A549 (cell line): ENCODE measurements around the gene GAREM1. TPM values are rescaled to one million over a fixed set of nuclear protein-coding genes. Genes with fewer than 3 reads are reported as not detected.

Source experiments
- ATAC-seq, 2 experiments: fragments of 200-7000 bp in 1 of 2; fragments of >200 bp in 1 of 2; cut with Nextera tagmentation in 1 of 2; cut with Tn5 transposase in 1 of 2; 3 replicates each; pipeline versions ENCODE4 v1.8.0 to v1.9.1; 2018 to 2020; ENCODE audit warnings: mild to moderate bottlenecking in 1 of 2, moderate library complexity in 1 of 2
- CTCF ChIA-PET: fragments of 300-600 bp; sonication (Branson Sonifier 250); formaldehyde crosslinking; extraction: SDS; loops from one replicate; lab custom pipeline; 2021; ENCODE audit warnings: antibody characterized with exemption, inconsistent platforms; lab: Yijun Ruan, JAX
- POLR2A ChIA-PET: fragments of 350-600 bp; formaldehyde crosslinking; extraction: SDS; loops from one replicate; lab custom pipeline; 2021; ENCODE audit warnings: antibody characterized with exemption, inconsistent platforms; lab: Yijun Ruan, JAX
- DNase-seq, 2 experiments: peaks; one replicate each; pipeline versions ENCODE4 v3.0.0 to v3.0.0-alpha.2; 2011 to 2016; ENCODE audit warnings: low read depth in 1 of 2, low spot score in 1 of 2
- FAIRE-seq: peaks from 2 replicates; lab custom pipeline; 2011; peaks lifted over from hg19 to GRCh38; lab: Jason Lieb, UNC
- H3K27ac ChIP-seq, 2 experiments: fragments of >200 bp; sonication (Bioruptor Twin); formaldehyde crosslinking; 3 replicates each; pipeline ENCODE4 v1.5.1; 2016 to 2017
- H3K4me1 ChIP-seq: fragments of >200 bp; sonication (Bioruptor Twin); formaldehyde crosslinking; 3 replicates; pipeline ENCODE4 v1.6.1; 2016
- H3K4me2 ChIP-seq: fragments of >200 bp; sonication (Bioruptor Twin); formaldehyde crosslinking; 3 replicates; pipeline ENCODE4 v1.6.1; 2016
- H3K4me3 ChIP-seq: fragments of >200 bp; sonication (Bioruptor Twin); formaldehyde crosslinking; 3 replicates; pipeline ENCODE4 v1.5.1; 2016
- H3K9me3 ChIP-seq: fragments of >200 bp; sonication (Bioruptor Twin); formaldehyde crosslinking; 3 replicates; pipeline ENCODE4 v1.6.1; 2016
- BHLHE40 ChIP-seq: IDR thresholded peaks from 2 replicates; pipeline ENCODE4 v1.6.1; 2012; ENCODE audit warnings: low read depth, low read length, inconsistent platforms
- CBX2 ChIP-seq: fragments of 200-600 bp; sonication (generic); IDR thresholded peaks from 2 replicates; pipeline ENCODE4 v1.6.1; 2016; ENCODE audit warnings: low read depth, mild to moderate bottlenecking, borderline replicate concordance
- EHMT2 ChIP-seq: fragments of 200-600 bp; sonication (generic); IDR thresholded peaks from 2 replicates; pipeline ENCODE4 v1.6.1; 2016; ENCODE audit warnings: antibody characterized with exemption, low read depth, mild to moderate bottlenecking, moderate library complexity
- EP300 ChIP-seq, 2 experiments: fragments of >200 bp; sonication (Bioruptor Twin); formaldehyde crosslinking; IDR thresholded peaks; 2 replicates in 1 of 2; 3 replicates in 1 of 2; pipeline ENCODE4 v1.6.1; 2016 to 2017
- FOSL2 ChIP-seq, 2 experiments: fragments of 450-650 bp in 1 of 2; fragments of >200 bp in 1 of 2; sonication (Bioruptor Twin) in 1 of 2; formaldehyde crosslinking; IDR thresholded peaks; 2 replicates each; pipeline versions ENCODE4 v1.5.0 to v1.6.1; 2016 to 2020; ENCODE audit warnings: mild to moderate bottlenecking in 1 of 2, moderate library complexity in 1 of 2
- FOXS1 ChIP-seq: fragments of 250-450 bp; sonication (Bioruptor Pico); IDR thresholded peaks from 2 replicates; pipeline ENCODE4 v1.5.0; 2020; ENCODE audit warnings: mild to moderate bottlenecking, moderate library complexity
- HOXA7 ChIP-seq: fragments of 250-450 bp; sonication (Bioruptor Pico); IDR thresholded peaks from 2 replicates; pipeline ENCODE4 v1.5.0; 2020; ENCODE audit warnings: mild to moderate bottlenecking, moderate library complexity
- HOXB5 ChIP-seq: fragments of 250-450 bp; sonication (Bioruptor Pico); IDR thresholded peaks from 2 replicates; pipeline ENCODE4 v1.5.0; 2020; ENCODE audit warnings: mild to moderate bottlenecking, moderate library complexity
- KDM1A ChIP-seq: fragments of 200-600 bp; sonication (generic); IDR thresholded peaks from 2 replicates; pipeline ENCODE4 v1.6.1; 2016; ENCODE audit warnings: low read depth, mild to moderate bottlenecking
- MYC ChIP-seq: IDR thresholded peaks from 2 replicates; pipeline ENCODE4 v1.6.1; 2012; ENCODE audit warnings: mild to moderate bottlenecking, inconsistent platforms, low read length, improper control_type of control experiment, borderline replicate concordance
- NR3C1 ChIP-seq: fragments of >200 bp; sonication (Bioruptor Twin); formaldehyde crosslinking; IDR thresholded peaks from 3 replicates; pipeline ENCODE4 v1.6.1; 2017
- POLR2A ChIP-seq: IDR thresholded peaks from 2 replicates; pipeline ENCODE4 v1.6.1; 2012; ENCODE audit warnings: mild to moderate bottlenecking, low read length
- POLR2AphosphoS2 ChIP-seq: conservative IDR thresholded peaks from 2 replicates; pipeline ENCODE4 v1.6.1; 2012; ENCODE audit warnings: low read length, improper control_type of control experiment, inconsistent platforms
- SMC3 ChIP-seq: fragments of >200 bp; sonication (Bioruptor Twin); formaldehyde crosslinking; IDR thresholded peaks from 3 replicates; pipeline ENCODE4 v1.6.1; 2018; ENCODE audit warnings: inconsistent platforms
- SREBF2 ChIP-seq: fragments of 450-650 bp; IDR thresholded peaks from 2 replicates; pipeline ENCODE4 v1.6.1; 2014; ENCODE audit warnings: mild to moderate bottlenecking, moderate library complexity
- TP53 ChIP-seq: fragments of 250-450 bp; sonication (Bioruptor Pico); IDR thresholded peaks from 2 replicates; pipeline ENCODE4 v1.5.0; 2021; ENCODE audit warnings: mild to moderate bottlenecking, moderate library complexity
- USF2 ChIP-seq: fragments of 450-650 bp; IDR thresholded peaks from 2 replicates; pipeline ENCODE4 v1.6.1; 2014; ENCODE audit warnings: antibody characterized with exemption
- ZC3H11A ChIP-seq: fragments of 450-650 bp; IDR thresholded peaks from 2 replicates; pipeline ENCODE4 v1.6.1; 2014; ENCODE audit warnings: antibody characterized with exemption, mild to moderate bottlenecking
- ZFP36 ChIP-seq: fragments of 450-650 bp; IDR thresholded peaks from 2 replicates; pipeline ENCODE4 v1.6.1; 2014; ENCODE audit warnings: borderline replicate concordance; ENCODE audit not compliant: partially characterized antibody
- WGBS: methylation state at CpG from one replicate; pipeline ENCODE4 v1.1.6; 2017; ENCODE audit errors: missing lambda C conversion rate; 5-methylcytosine and 5-hydroxymethylcytosine counted together
- polyA plus RNA-seq, 4 experiments: library from polyadenylated mRNA; depleted of rRNA in 3 of 4; stranded (reverse); fragments of >200 nt; fragmentation: RNase III in 1 of 4; extraction: RNeasy Plus Mini Kit Qiagen cat#74134 plus additional on column Dnase treatment in 1 of 4; gene quantifications; 2 replicates in 3 of 4; 3 replicates in 1 of 4; pipeline ENCODE4 v1.2.3, GENCODE V29; 2011 to 2017
- TF ChIP-seq, protein P1 (sequence below): IDR thresholded peaks from 2 replicates; pipeline ENCODE4 v1.6.1; 2012; ENCODE audit warnings: low read depth, borderline replicate concordance
- TF ChIP-seq, protein P2 (sequence below): fragments of 250-450 bp; sonication (Bioruptor Pico); IDR thresholded peaks from 2 replicates; pipeline ENCODE4 v1.5.0; 2021; ENCODE audit warnings: mild to moderate bottlenecking, moderate library complexity, borderline replicate concordance
- TF ChIP-seq, protein P3 (sequence below): fragments of >200 bp; sonication (Bioruptor Twin); formaldehyde crosslinking; IDR thresholded peaks from 2 replicates; pipeline ENCODE4 v1.6.1; 2016

GAREM1 gene
- polyA plus RNA-seq, 2 of the 4 experiments (the other 2 are of a cell fraction) = 1.3 to 5.0 TPM

DNA sequence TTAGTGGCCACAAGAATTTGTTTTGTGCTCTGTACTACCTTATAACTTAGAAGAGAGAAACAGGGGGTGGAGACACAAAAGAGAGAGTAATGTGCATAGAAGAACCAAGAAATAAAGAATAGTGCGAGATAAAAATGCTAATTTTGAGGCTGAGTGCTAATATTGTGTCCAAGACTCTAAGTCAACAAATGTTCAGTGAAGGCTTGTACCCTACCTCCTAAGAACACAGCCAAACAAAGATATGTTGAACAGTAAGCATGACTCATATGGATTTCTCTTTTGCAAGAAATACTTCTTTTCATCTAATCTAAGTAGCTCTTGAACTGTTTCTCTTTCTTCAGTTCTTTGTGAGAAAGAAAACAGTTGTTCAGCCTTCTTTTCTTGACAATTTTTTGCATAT is 45.2 kb downstream of the GAREM1 start:
- ATAC-seq (peak in 1 of 2 experiments; percentile 65; a peak in 4 of 6 replicates), DNase-seq (peak in 1 of 2 experiments; percentile 21), FAIRE-seq (no peak)
- WGBS = 17% methylated on average over 1 of the region's 1 CpG
- peak overlapping the region; percentile 57 to 69 for H3K27ac ChIP-seq
- CTCF ChIA-PET = interaction anchor here (1.0 kb wide), 1 partner anchor 153 kb away, joined by 7 read pairs; no protein-coding TSS in a partner anchor
- H3K4me2 ChIP-seq = peak overlapping the region; percentile 50
- H3K9me3 ChIP-seq = no peaks in the 10 kb centered on the region
- POLR2A ChIA-PET = no interaction called here
- peaks cover 37% of the 10 kb centered on the region for H3K4me1 ChIP-seq
- H3K4me3 ChIP-seq = no peak overlapping the region
- TF ChIP-seq FOSL2 (IDR thresholded peaks at IDR 0.05) (no peak), FOSL2 (CRISPR knock-in tag; IDR thresholded peaks at IDR 0.05) (peak; percentile 59; the same call in 1 of the 2 replicates), BHLHE40 (no peak), EHMT2 (no peak), POLR2A (no peak), POLR2AphosphoS2 (no peak)
- TF ChIP-seq, protein P1, sequence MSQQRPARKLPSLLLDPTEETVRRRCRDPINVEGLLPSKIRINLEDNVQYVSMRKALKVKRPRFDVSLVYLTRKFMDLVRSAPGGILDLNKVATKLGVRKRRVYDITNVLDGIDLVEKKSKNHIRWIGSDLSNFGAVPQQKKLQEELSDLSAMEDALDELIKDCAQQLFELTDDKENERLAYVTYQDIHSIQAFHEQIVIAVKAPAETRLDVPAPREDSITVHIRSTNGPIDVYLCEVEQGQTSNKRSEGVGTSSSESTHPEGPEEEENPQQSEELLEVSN = no peak

- ATAC-seq (no peak), DNase-seq (no peak)
- Histone ChIP-seq H3K27ac (peak overlapping the region; percentile 33 to 48; a peak in 1 of 6 replicates), H3K9me3 (no peaks in the 10 kb centered on the region), H3K4me2 (peak overlapping the region; percentile 50; the same call in 2 of the 3 replicates), H3K4me3 (no peak overlapping the region), H3K4me1 (peaks cover 37% of the 10 kb centered on the region)
- TF ChIP-seq CBX2 (no peak), MYC (no peak), HOXB5 (CRISPR knock-in tag) (no peak), TP53 (no peak), ZFP36 (no peak), FOXS1 (CRISPR knock-in tag) (no peak), USF2 (no peak), ZC3H11A (no peak), NR3C1 (no peak), HOXA7 (no peak), SMC3 (no peak), SREBF2 (no peak), EP300 (IDR thresholded peaks at IDR 0.05) (no peak), KDM1A (no peak)
- TF ChIP-seq, protein P2, sequence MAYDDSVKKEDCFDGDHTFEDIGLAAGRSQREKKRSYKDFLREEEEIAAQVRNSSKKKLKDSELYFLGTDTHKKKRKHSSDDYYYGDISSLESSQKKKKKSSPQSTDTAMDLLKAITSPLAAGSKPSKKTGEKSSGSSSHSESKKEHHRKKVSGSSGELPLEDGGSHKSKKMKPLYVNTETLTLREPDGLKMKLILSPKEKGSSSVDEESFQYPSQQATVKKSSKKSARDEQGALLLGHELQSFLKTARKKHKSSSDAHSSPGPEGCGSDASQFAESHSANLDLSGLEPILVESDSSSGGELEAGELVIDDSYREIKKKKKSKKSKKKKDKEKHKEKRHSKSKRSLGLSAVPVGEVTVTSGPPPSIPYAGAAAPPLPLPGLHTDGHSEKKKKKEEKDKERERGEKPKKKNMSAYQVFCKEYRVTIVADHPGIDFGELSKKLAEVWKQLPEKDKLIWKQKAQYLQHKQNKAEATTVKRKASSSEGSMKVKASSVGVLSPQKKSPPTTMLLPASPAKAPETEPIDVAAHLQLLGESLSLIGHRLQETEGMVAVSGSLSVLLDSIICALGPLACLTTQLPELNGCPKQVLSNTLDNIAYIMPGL (CRISPR knock-in tag) = no peak
- TF ChIP-seq, protein P3, sequence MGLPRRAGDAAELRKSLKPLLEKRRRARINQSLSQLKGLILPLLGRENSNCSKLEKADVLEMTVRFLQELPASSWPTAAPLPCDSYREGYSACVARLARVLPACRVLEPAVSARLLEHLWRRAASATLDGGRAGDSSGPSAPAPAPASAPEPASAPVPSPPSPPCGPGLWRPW = no peak
- TF ChIP-seq, all 56 proteins: peak for 0
- ChIA-PET POLR2A (no interaction called here), CTCF (no interaction called here)
- WGBS = 90% methylated on average over 1 of the region's 1 CpG
- no peak for FAIRE-seq
Measured at GRCh38 chr18:32424696-32425095, 46.0 kb downstream of the GAREM1 start.
